Lung (tissue), 12 donors: ENCODE data around the gene UQCRH. TPM values are rescaled to one million over a fixed set of nuclear protein-coding genes. Genes with fewer than 3 reads are reported as not detected.
"Not testable (repeated sequence)": the region's sequence is repeated elsewhere in the genome, so short reads cannot be mapped to it uniquely, and the experiment has no call there.

Experiments used
- ATAC-seq: fragments of 200-7000 bp; cut with Tn5 transposase; one replicate; pipeline ENCODE4 v1.9.1; 2020; ENCODE audit warnings: moderate number of reproducible peaks; ENCODE audit not compliant: insufficient read depth, low FRiP score
- DNase-seq, 3 donors: peaks; one replicate each; pipeline ENCODE4 v3.0.0-alpha.2; 2013 to 2017
- H3K27ac ChIP-seq, 2 donors: one replicate each; pipeline ENCODE4 v1.5.1; 2013; ENCODE audit warnings: mild to moderate bottlenecking in 2 of 2, moderate library complexity in 2 of 2, control low read depth in 1 of 2, inconsistent platforms in 1 of 2, low read depth in 1 of 2, low read length in 1 of 2
- H3K27me3 ChIP-seq, 3 donors: one replicate each; pipeline ENCODE4 v1.5.1; 2013; ENCODE audit warnings: low read length in 2 of 3; ENCODE audit not compliant: control insufficient read depth in 3 of 3, insufficient read depth in 3 of 3
- H3K36me3 ChIP-seq, 4 donors: one replicate each; pipeline ENCODE4 v1.5.1; 2013; ENCODE audit warnings: low read length in 4 of 4, mild to moderate bottlenecking in 1 of 4, moderate library complexity in 1 of 4; ENCODE audit not compliant: control insufficient read depth in 4 of 4, insufficient read depth in 4 of 4
- H3K4me1 ChIP-seq, 5 donors: one replicate each; pipeline ENCODE4 v1.5.1; 2013; ENCODE audit warnings: low read length in 5 of 5, mild to moderate bottlenecking in 2 of 5, moderate library complexity in 1 of 5; ENCODE audit not compliant: control insufficient read depth in 5 of 5, insufficient read depth in 5 of 5
- H3K4me3 ChIP-seq: one replicate; pipeline ENCODE4 v1.5.1; 2013; ENCODE audit warnings: mild to moderate bottlenecking, control low read depth, moderate library complexity
- H3K9ac ChIP-seq, 2 donors: one replicate each; pipeline ENCODE4 v1.5.1; 2013; ENCODE audit warnings: low read length in 2 of 2, control low read depth in 1 of 2; ENCODE audit not compliant: insufficient read depth in 1 of 2
- H3K9me3 ChIP-seq, 4 donors: one replicate each; pipeline ENCODE4 v1.5.1; 2013; ENCODE audit warnings: low read length in 3 of 4, mild to moderate bottlenecking in 1 of 4, moderate library complexity in 1 of 4; ENCODE audit not compliant: control insufficient read depth in 4 of 4, insufficient read depth in 3 of 4
- WGBS, 2 donors: extraction: QIAGEN DNeasy Blood & Tissue Kit; methylation state at CpG; one replicate each; pipeline ENCODE4 v1.1.7; 2013; 5-methylcytosine and 5-hydroxymethylcytosine counted together
- polyA plus RNA-seq, 2 donors: library from polyadenylated mRNA; stranded (reverse); fragments of 200-250 nt; gene quantifications; one replicate each; pipeline ENCODE4 v1.2.1, GENCODE V29; 2013
- total RNA-seq, 2 donors: library from RNA; depleted of rRNA in 1 of 2; stranded (reverse); fragments of >200 nt in 1 of 2; gene quantifications; one replicate each; pipeline ENCODE4 v1.2.1, GENCODE V29; 2014 to 2021
- TF ChIP-seq, protein P1 (sequence below): IDR thresholded peaks from 2 replicates; pipeline ENCODE4 v1.5.1; 2012; ENCODE audit warnings: mild to moderate bottlenecking; ENCODE audit errors: control extremely low read depth, extremely low read depth
- donor health status: control.
- donor health status: control.
- donor health status: Bipolar disorder and iron deficiency.
- donor health status: healthy.
- donor health status: DM: yes; HTN: yes; CAD: no.

The UQCRH gene
- total and polyA plus RNA-seq, 4 donors: 159 to 400 (median 304) TPM

DNA sequence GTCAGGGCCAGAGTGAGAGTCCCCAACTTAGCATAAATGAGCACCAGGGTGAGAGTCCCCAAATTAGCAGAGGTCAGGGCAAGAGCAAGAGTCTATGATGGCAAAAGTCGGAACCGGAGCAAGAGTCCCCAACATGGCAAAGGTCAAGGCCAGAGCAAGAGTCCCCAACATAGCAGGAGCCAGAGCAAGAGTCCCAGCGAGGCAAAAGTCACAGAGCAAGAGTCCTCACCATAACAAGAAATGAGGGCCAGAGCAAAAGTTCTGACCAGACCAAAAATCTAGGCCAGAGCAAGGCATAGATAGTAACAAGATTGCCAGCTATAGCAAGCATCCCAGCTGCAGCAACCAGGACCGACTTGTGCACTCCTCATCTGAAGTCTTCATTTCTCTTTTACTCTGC lies 40.2 kb downstream of the UQCRH start:
- no peak overlapping the region for H3K27ac ChIP-seq
- TF ChIP-seq, protein P1, sequence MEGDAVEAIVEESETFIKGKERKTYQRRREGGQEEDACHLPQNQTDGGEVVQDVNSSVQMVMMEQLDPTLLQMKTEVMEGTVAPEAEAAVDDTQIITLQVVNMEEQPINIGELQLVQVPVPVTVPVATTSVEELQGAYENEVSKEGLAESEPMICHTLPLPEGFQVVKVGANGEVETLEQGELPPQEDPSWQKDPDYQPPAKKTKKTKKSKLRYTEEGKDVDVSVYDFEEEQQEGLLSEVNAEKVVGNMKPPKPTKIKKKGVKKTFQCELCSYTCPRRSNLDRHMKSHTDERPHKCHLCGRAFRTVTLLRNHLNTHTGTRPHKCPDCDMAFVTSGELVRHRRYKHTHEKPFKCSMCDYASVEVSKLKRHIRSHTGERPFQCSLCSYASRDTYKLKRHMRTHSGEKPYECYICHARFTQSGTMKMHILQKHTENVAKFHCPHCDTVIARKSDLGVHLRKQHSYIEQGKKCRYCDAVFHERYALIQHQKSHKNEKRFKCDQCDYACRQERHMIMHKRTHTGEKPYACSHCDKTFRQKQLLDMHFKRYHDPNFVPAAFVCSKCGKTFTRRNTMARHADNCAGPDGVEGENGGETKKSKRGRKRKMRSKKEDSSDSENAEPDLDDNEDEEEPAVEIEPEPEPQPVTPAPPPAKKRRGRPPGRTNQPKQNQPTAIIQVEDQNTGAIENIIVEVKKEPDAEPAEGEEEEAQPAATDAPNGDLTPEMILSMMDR: no peak
- WGBS, 2 donors: 80 to 92% methylated on average over 4 of the region's 4 CpGs
- H3K4me1 ChIP-seq: peaks cover 0 to 6% (median 4%) of the 10 kb centered on the region in 5 donors
- no peaks in the 10 kb centered on the region for H3K9me3 ChIP-seq
- no peak overlapping the region for H3K4me3 ChIP-seq
- no peak overlapping the region for H3K9ac ChIP-seq
- ATAC-seq: no peak
- H3K27me3 ChIP-seq: no peaks in the 10 kb centered on the region
- no peak for DNase-seq
- H3K36me3 ChIP-seq: peaks cover 0 to 22% (median 13%) of the 10 kb centered on the region in 4 donors

DNA sequence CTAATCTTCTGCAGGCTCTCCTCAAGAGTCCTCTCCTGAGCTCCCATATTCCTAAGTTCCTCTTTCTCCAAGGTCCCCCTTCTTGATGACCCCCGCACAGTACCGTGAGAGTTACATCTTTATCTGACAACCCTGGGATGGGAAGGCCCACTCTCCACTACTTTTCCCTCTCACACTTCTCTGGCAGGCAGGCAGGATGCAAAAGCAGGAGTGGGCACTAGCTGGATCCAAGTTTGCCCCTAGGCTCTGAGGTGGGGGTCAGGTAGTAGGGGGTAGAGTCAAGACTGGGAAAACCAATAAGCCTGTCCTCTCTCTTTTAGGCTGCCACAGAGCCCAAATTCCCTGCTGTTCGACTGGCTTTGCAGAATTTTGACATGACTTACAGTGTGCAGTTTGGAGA lies 41.0 kb downstream of the UQCRH start:
- H3K36me3 ChIP-seq: peaks cover under 1 to 25% (median 14%) of the 10 kb centered on the region in 4 donors
- 81 to 90% methylated on average over 3 of the region's 3 CpGs for WGBS, 2 donors

DNA sequence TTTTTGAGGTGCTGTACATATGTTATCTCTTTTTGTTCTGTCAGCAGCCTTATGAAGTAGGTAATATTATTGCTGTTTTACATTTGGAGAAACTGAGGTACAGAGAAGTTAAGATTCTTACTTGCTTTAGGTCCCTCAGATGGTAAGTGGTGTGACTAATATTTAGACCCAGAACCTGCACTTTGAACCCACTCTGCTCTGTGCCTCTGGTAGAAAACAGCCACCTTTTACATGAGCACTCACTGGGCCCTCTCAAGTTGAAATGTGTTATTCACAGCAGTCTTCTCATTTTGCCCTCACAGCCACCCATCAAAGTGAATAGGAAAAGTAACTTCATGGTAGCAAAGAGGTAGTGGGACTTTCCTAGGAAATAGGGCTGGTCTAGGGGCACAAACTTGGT lies 41.8 kb downstream of the UQCRH start:
- no peak overlapping the region for H3K27ac ChIP-seq
- H3K4me3 ChIP-seq: no peak overlapping the region
- H3K27me3 ChIP-seq: no peaks in the 10 kb centered on the region
- ATAC-seq (no peak), DNase-seq (no peak)
- H3K4me1 ChIP-seq: peaks cover 0 to 4% (median 0%) of the 10 kb centered on the region in 5 donors
- TF ChIP-seq, protein P1: no peak
- H3K9ac ChIP-seq: no peak overlapping the region
- H3K36me3 ChIP-seq: peaks cover 6 to 29% (median 20%) of the 10 kb centered on the region in 4 donors
- H3K9me3 ChIP-seq: no peaks in the 10 kb centered on the region

More for the DNA sequence above, 41.0 kb downstream of the UQCRH start:
- Histone ChIP-seq H3K9ac (no peak overlapping the region), H3K27ac (no peak overlapping the region), H3K27me3 (no peaks in the 10 kb centered on the region), H3K4me1 (peaks cover 0 to 5% (median 4%) of the 10 kb centered on the region in 5 donors), H3K4me3 (no peak overlapping the region), H3K9me3 (no peaks in the 10 kb centered on the region)
- TF ChIP-seq, protein P1: no peak
- no peak for ATAC-seq
- DNase-seq: no peak

DNA sequence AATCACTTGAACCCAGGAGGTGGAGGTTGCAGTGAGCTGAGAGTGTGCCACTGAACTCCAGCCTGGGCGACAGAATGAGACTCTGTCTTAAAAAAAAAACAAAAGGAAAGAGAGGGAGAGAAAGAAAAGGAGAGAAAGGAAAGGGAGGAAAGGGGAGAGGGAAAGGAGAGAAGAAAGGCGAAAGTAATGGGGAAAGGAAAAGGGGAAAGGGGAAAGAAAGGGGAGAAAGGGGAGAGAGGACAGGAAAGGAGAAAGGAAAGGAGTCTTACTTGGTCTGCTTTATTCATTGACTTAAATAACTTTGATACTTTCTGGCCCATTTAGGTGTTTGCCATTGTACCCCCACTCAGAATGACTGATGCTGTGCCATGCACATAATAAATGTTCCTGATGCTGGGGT lies 48.9 kb downstream of the UQCRH start:
- no peak overlapping the region for H3K27ac ChIP-seq
- H3K9me3 ChIP-seq: no peaks in the 10 kb centered on the region
- no peaks in the 10 kb centered on the region for H3K27me3 ChIP-seq
- 91 to 94% methylated on average over 2 of the region's 2 CpGs for WGBS, 2 donors
- TF ChIP-seq, protein P1: no peak
- peaks cover 22 to 34% (median 27%) of the 10 kb centered on the region in 4 donors for H3K36me3 ChIP-seq
- no peak overlapping the region for H3K4me3 ChIP-seq
- H3K9ac ChIP-seq: no peak overlapping the region
- ATAC-seq (no peak), DNase-seq (no peak)
- H3K4me1 ChIP-seq: no peaks in the 10 kb centered on the region

DNA sequence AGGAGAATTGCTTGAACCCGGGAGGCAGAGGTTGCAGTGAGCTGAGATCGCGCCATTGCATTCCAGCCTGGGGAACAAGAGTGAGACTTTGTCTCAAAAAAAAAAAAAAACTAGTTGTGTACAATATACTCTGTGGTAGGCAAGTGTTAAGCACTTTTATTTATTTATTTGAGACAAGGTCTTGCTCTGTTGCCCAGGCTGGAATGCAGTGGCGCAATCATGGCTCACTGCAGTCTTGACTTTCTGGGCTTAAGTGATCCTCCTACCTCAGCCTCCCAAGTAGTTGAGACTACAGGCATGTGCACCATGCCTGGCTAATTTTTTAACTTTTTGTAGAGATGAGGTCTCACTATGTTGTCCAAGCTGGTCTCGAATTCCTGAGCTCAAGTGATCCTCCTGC lies 52.4 kb downstream of the UQCRH start:
- H3K9ac ChIP-seq, ATAC-seq, H3K27me3 ChIP-seq, H3K4me1 ChIP-seq, DNase-seq, H3K9me3 ChIP-seq, H3K27ac ChIP-seq, H3K4me3 ChIP-seq: not testable (repeated sequence)
- 91 to 98% methylated on average over 5 of the region's 5 CpGs for WGBS, 2 donors
- peaks cover 14 to 38% (median 18%) of the 10 kb centered on the region in 4 donors for H3K36me3 ChIP-seq
